Muscle of back (tissue), 11 donors: ENCODE results near the gene EXOC4. TPM values are rescaled to one million over a fixed set of nuclear protein-coding genes. Genes with fewer than 3 reads are reported as not detected.
"Not testable (repeated sequence)": the region's sequence is repeated elsewhere in the genome, so short reads cannot be mapped to it uniquely, and the experiment has no call there.

Source experiments
- DNase-seq, 3 donors: peaks; one replicate each; pipeline versions ENCODE4 v3.0.0 to v3.0.0-alpha.2; 2013
- polyA plus RNA-seq, 10 donors: library from polyadenylated mRNA; unstranded; fragments of 120-200 nt; gene quantifications; one replicate each; pipeline ENCODE4 v1.2.1, GENCODE V29; 2013; ENCODE audit not compliant: insufficient read length in 10 of 10

EXOC4 gene
- polyA plus RNA-seq, 10 donors, result 42.2 to 74.5 (median 57.6) TPM

DNA sequence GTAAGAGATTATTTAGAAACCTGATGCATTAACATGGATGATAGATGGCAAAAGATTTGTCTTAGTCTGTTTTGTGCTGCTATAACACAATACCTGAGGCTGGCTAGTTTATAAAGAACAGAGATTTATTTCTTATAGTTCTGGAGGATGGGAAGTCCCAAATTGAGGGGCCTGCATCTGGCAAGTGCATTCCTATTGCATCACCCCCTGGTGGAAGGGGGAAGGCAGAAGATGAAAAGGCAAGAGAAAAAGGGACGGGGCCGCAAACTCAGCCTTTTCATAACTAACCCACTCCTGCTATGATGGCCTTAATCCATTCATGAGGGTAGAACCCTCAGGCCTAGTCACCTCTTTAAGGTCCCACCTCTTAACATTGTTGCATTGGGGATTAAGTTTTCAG is 720.8 kb downstream of the EXOC4 start:
- no peak for DNase-seq

DNA sequence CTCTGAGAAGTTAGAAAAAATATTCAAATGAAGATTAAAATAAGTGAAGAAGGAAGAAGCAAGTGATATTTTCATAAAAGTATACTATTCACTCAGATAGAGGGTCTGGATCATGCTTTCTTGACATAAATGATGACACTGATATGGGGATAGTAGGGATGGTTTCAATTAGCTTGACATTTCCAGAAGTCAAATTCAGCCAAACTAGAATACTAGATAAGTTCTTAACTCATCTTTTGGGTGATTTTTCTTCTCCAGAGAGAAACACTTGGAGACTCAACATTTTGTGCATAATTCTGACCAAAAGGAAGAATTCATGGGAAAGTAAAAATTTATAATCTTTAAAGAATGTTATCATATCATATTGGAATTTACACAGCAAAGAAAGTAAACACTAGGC is 722.3 kb downstream of the EXOC4 start:
- no peak for DNase-seq

- no peak for DNase-seq
These were observed 723.3 kb downstream of the EXOC4 start for GRCh38 chr7:133976140-133976539.

DNA sequence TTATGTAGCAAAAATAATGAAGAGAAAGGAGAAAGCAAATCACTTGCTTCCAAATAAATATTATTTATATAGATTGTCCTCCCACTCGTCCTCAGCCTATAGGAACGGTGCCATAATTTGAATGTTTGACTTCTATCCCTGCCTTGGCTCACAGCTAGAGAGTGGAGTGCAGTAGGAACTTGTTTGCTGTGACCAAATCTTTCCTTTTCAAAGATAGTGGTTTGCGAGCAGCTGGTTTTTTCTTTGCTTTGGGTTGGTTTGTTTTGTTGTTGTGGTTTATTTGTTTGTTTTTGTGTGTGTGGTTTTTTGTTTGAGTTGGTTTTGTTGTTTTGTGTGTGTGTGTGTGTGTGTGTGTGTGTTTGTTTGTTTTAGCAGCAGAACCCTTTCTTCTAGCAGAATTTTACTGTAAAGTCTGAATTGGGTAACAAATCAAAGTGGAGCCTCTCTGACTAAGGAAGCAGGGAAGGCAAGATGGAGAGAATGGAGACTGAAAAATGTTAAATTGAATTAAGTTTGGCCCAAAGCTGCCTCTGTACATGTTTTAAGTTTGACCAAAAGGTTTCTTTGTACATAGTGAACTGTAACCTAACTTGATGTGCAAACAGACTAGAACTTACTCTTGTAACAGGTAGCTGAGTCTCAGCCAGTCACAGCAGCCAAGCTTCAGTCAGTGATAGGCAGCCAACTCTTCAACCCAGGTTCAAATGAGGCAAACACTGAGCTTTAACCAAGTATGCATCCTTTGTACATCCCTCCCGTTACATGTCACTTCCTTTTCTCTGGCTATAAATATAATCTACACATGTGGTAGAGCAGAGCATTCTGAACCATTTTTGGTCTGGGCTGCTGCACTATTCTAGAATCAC is 724.8 kb downstream of the EXOC4 start:
- DNase-seq, result peak in 1 of 3 donors; percentile 28

DNA sequence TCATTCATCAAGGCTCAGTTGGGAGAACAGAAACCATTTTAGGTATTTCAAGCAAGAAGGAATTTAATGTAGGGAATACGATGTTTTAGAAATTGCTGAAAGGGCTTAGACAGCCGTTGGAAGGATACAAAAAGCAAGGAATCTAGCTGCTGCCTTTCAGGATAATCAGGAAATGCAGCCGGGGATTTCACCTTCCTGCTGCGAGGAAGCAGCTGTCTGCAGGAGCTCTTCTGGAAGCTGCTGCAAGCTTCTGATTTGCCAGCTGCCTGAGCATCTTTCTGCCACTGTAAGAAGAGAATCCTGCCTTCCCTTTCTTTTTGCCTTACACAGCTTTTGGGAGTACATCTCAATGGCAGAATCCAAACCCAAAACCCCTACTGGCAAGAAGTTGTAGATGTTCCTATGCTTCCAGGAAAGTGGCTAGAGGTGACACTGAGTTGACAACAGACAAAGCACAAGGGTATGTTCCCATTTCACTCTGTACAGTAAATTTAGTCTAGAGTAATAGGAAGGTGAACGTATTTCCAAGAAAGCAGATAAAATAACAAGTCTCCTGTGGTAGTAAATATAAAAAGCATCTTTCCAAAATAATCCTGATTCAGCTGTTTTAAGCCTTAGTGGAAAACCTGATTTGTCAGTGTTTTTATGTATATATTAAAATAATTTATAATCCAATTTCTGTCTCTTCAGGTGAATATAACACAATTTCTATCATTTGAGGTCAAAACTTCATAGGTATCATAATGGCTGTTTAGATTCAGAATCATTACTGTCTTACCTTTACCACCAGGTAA is 725.8 kb downstream of the EXOC4 start:
- peak in 1 of 3 donors; percentile 16 for DNase-seq

DNA sequence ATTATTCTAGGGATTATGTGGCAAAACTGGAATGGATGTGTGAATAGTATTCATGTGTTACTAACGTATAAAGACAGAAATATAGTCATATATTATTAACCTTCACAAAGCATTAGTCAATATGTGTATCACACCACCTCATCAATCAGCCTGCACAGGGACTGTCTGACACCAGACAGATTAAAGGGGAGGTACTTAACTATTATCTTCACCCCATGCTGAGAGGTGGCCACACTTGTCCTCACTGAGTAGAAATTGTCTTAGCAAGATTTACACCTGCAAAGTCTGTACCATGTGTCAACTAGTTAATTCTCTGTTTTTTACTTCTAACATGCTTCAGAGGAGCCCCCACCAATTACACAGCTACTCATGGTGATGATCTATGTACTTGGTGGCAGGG is 727.9 kb downstream of the EXOC4 start:
- no peak for DNase-seq

DNA sequence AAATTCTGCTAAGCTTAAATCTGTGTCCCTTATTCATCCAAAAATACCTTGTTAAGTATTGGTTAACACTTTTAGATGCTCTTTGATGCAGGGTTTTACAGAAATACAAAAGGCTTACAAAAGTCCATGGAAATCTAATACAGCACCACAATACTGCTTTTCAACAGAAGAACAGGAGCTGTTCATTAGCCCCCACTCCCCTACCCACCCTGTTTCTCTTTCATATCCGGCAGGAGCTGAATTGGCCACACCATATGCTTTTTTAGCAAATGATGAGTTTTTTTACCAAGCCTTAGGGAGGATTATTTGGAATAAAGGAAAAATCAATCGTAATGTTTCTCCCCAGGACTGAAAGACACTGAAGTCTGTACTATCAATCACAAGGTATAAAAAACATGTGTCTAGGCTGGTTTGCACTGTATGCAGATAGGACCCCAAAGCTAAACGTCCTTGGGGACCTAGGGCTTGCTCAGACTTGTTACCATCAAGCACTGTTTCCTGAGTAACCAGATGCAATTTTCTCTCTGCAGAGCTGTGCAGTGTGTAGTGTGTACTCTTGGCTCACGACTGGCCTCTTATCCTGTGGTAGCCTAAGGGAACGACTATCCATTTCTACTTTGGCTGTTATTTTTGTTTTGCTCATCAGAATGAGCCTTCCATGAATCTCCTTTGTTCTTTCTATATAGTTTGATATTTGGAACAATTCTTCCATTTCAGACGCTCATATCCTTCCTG is 731.0 kb downstream of the EXOC4 start:
- peak; percentile 3 to 68 (median 27) for DNase-seq

- DNase-seq, result no peak
These were observed 732.4 kb downstream of the EXOC4 start for GRCh38 chr7:133985300-133985699.

- no peak for DNase-seq
These were observed 734.7 kb downstream of the EXOC4 start for GRCh38 chr7:133987582-133987981.

GRCh38 chr7:133993547-133993946 is 740.7 kb downstream of the EXOC4 start:
- no peak for DNase-seq

DNA sequence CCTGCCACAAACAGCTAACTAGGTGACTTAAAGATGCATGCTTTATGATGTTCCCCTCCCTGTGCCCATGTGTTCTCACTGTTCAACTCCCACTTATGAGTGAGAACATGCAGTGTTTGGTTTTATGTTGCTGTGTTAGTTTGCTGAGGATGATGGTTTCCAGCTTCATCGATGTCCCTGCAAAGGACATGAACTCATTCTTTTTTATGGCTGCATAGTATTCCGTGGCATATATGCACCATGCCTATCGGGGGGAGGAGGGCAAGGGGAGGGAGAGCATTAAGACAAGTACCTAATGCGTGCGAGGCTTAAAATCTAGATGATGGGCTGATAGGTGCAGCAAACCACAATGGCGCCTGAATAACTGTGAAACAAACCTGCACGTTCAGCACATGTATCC is 741.2 kb downstream of the EXOC4 start:
- not testable (repeated sequence) for DNase-seq

- DNase-seq, result peak in 1 of 3 donors; percentile 16
These were observed 744.6 kb downstream of the EXOC4 start for GRCh38 chr7:133997463-133997862.

DNA sequence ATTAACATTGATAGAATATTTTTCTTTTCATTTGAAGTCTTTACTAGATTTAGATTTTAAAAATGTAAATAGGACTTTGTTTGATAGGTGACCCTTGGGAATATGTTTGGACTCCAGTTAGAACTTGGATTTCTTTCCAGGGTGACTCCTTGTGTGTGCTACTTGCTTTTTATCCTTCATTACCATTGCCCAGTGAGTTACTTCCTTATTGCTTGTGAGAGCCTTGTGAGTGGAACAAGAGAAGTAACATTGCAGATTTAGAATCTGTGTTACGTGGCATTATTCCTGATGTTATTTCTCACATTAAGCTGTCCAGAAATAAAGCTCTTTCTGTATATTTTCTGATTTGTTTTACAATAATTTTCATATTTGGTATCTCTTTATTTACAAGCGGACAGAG is 746.3 kb downstream of the EXOC4 start:
- DNase-seq, result no peak

GRCh38 chr7:134004829-134005505 is 752.1 kb downstream of the EXOC4 start:
- DNase-seq, result no peak

DNA sequence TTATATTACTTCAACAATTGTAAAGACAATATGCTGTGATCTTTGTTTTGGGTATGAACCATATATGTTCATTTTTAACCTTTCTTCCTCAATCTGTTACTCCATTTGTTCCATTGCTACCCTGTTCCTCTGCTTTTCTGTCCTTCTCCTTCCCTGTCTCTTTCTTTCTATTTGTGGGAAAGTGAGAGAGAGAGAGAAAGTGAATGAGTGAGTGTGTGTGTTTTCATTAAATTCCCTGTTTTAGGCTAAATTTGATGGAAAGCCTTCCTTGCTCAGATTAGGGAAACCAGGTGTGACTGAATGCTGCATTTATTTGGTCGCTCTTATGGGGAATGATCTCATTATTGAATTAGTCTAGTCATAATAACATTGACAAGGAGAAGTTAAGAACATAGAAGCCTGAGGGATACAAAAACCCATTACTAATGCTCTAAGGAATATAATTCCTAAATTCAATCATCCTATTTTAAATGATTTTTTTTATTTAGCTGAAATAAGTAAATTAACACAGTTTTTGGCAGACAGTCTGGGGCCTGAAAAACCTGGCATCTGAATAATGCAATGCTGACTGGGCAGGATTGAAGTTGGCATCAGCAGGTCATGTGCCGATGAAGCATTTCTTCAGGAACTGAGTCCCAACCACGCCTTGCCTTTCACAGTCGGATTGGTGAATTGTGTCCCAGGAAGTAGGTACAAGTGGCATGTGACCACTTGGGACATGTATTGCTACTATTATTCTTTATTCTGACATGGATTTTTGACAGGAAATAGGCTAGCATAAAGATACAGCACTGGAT is 756.6 kb downstream of the EXOC4 start:
- no peak for DNase-seq

DNA sequence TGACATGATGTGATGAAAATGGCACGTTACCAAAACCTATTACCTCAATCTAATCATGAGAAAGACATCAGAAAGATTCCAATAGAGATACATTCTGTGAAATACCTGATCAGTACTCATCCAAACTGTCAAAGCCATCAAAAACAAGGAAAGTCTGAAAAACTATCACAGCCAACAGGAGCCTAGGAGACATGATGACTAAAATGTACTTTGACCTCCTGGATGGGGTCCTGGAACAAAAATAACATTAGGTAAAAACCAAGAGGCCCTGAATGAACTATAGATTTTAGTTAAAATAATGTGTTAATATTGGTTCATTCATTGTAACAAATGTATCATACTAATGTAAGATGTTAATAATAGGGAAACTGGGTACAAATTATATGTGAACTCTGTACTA is 760.4 kb downstream of the EXOC4 start:
- no peak for DNase-seq

- no peak for DNase-seq
These were observed 762.1 kb downstream of the EXOC4 start for GRCh38 chr7:134014935-134015334.

DNA sequence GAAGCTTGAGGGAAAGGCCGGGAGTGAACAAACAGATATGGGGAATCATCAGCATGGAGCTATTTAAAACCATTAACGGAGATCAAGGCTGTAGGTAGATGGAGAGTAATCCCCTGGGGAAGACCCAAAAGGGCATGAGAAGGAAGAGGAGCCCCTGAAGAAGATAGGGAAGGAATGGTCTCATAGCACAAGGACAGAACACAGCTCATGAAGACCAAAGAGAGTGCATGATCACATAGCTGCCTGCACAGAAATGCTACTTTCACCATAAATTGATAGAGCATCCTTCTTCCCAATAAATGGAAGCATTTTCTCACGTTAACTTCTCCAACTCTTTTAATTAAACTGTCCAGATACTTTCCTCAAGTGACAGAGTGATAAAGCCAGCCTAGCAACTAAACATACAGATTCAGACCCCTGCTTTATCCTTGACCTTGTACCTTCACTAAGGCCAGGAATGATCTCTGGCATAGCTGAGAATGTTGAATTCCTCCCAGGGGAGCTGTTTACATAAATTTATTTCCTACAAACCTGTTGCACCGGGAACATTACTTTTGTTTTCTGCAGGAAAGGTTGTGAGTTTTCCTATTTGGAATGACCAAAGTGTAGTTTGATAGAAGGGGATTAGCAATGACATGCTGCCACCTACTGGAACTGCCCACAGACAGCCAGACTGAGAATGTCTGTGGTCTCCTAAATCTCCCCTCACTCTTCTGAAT is 763.5 kb downstream of the EXOC4 start:
- peak; percentile 36 to 68 (median 47) for DNase-seq

DNA sequence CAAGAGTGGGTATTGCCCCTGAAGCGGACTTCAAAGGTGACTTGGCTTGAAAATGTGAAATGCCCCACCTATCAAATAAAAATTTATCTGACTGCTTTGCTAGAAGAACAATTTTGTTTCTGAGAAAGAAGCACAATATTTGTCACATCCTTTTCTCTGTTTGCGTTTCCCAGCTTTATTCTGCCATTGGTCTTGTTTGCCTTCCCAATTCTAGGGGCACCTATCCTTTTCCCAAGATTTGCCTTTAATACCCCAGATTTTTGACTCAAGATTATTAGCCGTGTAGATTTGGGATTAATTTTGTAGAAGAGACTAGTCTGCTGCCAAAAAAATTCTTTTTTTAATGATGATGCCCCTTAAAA is 764.0 kb downstream of the EXOC4 start:
- DNase-seq, result no peak

DNA sequence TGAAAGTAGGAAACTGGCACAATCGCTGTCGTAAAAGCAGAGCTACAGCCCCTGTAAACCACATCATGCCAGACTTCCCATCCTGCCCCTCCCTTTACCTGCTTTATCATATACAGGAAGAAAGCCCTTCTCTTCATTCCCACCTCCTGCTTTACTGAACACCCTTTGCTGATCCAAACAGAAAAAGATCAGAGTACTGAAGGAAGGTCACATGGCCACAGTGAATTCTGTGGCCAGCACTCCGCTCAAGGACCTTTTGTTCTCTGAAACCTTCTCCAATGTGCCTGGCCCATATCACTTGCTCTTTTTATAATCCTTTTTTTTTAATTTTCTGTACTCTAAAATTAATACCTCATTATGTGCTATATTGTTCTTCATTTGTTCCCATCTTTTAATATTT is 765.4 kb downstream of the EXOC4 start:
- DNase-seq, result no peak
